ENCODE measurements around the gene RBM14.

RBM14 gene

DNA sequence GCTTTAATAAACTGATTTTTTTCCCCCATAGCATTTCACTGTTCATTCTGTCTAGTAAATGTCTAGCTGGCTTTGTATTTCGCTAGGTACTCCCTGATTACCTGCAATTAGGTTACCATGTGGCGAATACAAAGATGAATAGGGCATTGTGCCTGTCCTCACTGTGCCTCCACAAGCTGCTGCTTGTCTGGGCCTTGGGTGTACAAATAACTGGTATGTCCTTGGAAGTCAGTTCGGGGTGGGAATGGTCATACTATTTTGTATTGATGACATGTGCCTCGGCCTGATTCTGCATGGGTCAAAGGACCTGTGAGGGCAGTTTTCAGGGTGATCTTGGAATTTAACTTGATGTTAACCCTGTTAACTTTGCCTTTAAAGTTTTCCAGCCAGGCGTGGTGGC, 33.5 kb downstream of the RBM14 start:
- H3K27me3 ChIP-seq (ENCODE audit: control insufficient read depth in 1 of 2, insufficient read depth in 2 of 2, low read length in 2 of 2), result no peaks in the 10 kb centered on the region
- no peak overlapping the region for H3K4me3 ChIP-seq (ENCODE audit: low read depth in 1 of 2, low read length in 2 of 2)
- no peak overlapping the region for H3K9ac ChIP-seq (ENCODE audit: low read depth in 1 of 2, low read length in 2 of 2)
- H3K36me3 ChIP-seq (ENCODE audit: control insufficient read depth in 1 of 2, insufficient read depth in 2 of 2, low read length in 2 of 2), result peaks cover 33 to 56% of the 10 kb centered on the region in 2 donors
- H3K4me1 ChIP-seq (ENCODE audit: control insufficient read depth in 1 of 2, insufficient read depth in 2 of 2, low read length in 2 of 2), result peaks cover 5% of the 10 kb centered on the region in 2 donors
- no peaks in the 10 kb centered on the region for H3K9me3 ChIP-seq (ENCODE audit: control insufficient read depth in 1 of 2, low read length in 2 of 2)
- no peak overlapping the region for H3K27ac ChIP-seq (ENCODE audit: low read depth, low read length)

DNA sequence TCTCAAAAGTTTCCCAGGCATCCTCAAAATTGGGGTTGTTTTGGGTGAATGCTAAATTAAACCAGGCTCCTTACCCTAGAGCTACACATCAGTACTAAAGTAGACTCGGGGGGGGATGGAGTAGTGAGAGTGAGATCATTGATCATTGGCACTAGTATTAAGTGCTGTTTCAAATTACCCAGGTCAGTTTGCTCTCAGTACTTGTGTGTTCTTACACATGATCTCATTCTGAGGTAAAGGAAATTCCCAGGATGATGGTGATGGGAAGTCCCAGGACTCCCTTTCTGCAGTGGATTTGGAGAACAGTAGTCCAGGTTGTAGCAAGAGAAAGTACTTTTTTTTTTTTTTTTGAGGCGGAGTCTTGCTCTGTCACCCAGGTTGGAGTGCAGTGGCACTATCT, 34.6 kb downstream of the RBM14 start:
- H3K9me3 ChIP-seq (ENCODE audit: control insufficient read depth in 1 of 2, low read length in 2 of 2), result no peaks in the 10 kb centered on the region
- H3K27ac ChIP-seq (ENCODE audit: low read depth, low read length), result no peak overlapping the region
- H3K4me1 ChIP-seq (ENCODE audit: control insufficient read depth in 1 of 2, insufficient read depth in 2 of 2, low read length in 2 of 2), result no peaks in the 10 kb centered on the region
- no peak overlapping the region for H3K4me3 ChIP-seq (ENCODE audit: low read depth in 1 of 2, low read length in 2 of 2)
- H3K36me3 ChIP-seq (ENCODE audit: control insufficient read depth in 1 of 2, insufficient read depth in 2 of 2, low read length in 2 of 2), result peaks cover 24 to 45% of the 10 kb centered on the region in 2 donors
- H3K27me3 ChIP-seq (ENCODE audit: control insufficient read depth in 1 of 2, insufficient read depth in 2 of 2, low read length in 2 of 2), result no peaks in the 10 kb centered on the region
- H3K9ac ChIP-seq (ENCODE audit: low read depth in 1 of 2, low read length in 2 of 2), result no peak overlapping the region

DNA sequence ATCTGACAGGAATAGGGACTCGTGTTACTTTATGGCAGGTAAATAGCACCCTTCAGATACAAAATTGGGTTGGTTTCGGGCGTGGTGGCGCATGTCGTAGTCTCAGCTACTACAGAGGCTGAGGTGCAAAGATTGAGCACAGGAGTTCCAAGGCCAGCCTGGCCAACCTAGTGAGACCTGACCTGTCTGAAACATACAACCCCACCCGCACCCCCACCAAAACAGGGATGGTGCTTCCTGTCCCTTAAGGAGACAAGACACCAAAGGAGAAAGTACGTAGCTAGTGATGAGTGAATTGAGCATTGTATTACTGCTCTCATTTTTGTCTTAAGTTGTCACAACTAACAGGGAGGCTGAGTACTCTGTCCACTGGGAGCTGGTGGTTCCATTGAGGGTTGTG, 36.2 kb downstream of the RBM14 start:
- Histone ChIP-seq H3K36me3 (ENCODE audit: control insufficient read depth in 1 of 2, insufficient read depth in 2 of 2, low read length in 2 of 2) (peaks cover 9 to 32% of the 10 kb centered on the region in 2 donors), H3K4me1 (ENCODE audit: control insufficient read depth in 1 of 2, insufficient read depth in 2 of 2, low read length in 2 of 2) (no peaks in the 10 kb centered on the region), H3K27me3 (ENCODE audit: control insufficient read depth in 1 of 2, insufficient read depth in 2 of 2, low read length in 2 of 2) (no peaks in the 10 kb centered on the region), H3K9ac (ENCODE audit: low read depth in 1 of 2, low read length in 2 of 2) (no peak overlapping the region), H3K9me3 (ENCODE audit: control insufficient read depth in 1 of 2, low read length in 2 of 2) (no peaks in the 10 kb centered on the region), H3K27ac (ENCODE audit: low read depth, low read length) (no peak overlapping the region), H3K4me3 (ENCODE audit: low read depth in 1 of 2, low read length in 2 of 2) (no peak overlapping the region)

DNA sequence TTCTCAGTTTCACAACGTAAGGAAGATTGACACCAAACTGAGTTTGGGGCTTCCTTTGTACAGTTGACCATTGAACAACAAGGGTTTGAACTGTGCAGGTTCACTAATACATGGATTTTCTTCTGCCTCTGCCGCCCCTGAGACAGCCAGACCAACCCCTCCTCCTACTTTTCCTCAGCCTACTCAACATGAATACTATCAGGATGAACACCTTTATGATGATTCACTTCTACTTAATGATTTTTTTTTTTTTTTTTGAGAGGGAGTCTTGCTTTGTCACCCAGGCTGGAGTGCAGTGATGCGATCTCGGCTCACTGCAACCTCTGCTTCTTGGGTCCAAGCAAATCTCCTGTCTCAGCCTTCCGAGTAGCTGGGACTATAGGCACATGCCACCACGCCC, 36.7 kb downstream of the RBM14 start:
- H3K9ac ChIP-seq (ENCODE audit: low read depth in 1 of 2, low read length in 2 of 2), result no peak overlapping the region
- H3K36me3 ChIP-seq (ENCODE audit: control insufficient read depth in 1 of 2, insufficient read depth in 2 of 2, low read length in 2 of 2), result peaks cover 9 to 32% of the 10 kb centered on the region in 2 donors
- no peaks in the 10 kb centered on the region for H3K9me3 ChIP-seq (ENCODE audit: control insufficient read depth in 1 of 2, low read length in 2 of 2)
- H3K4me3 ChIP-seq (ENCODE audit: low read depth in 1 of 2, low read length in 2 of 2), result no peak overlapping the region
- no peaks in the 10 kb centered on the region for H3K27me3 ChIP-seq (ENCODE audit: control insufficient read depth in 1 of 2, insufficient read depth in 2 of 2, low read length in 2 of 2)
- H3K4me1 ChIP-seq (ENCODE audit: control insufficient read depth in 1 of 2, insufficient read depth in 2 of 2, low read length in 2 of 2), result no peaks in the 10 kb centered on the region
- H3K27ac ChIP-seq (ENCODE audit: low read depth, low read length), result no peak overlapping the region

DNA sequence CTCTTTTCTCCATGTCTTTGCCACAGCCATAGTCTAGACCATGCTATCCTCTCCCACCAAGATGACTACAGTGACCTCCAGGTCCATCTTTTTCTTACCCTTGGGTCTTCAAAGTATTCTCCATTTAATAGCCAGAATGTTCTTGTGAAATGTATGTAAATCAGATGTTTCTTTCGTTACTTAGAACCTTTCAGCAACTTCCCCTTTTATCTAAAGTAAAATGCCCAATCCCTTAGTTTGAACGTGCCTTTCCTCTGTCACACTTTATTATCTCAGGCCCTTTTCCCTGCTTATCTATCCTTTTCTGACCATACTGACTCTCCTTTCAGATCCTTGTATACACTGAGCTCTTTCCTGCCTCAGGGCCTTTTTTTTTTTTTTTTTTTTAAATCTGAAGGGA, 43.3 kb downstream of the RBM14 start:
- no peaks in the 10 kb centered on the region for H3K27me3 ChIP-seq (ENCODE audit: control insufficient read depth in 1 of 2, insufficient read depth in 2 of 2, low read length in 2 of 2)
- no peak overlapping the region for H3K9ac ChIP-seq (ENCODE audit: low read depth in 1 of 2, low read length in 2 of 2)
- H3K4me1 ChIP-seq (ENCODE audit: control insufficient read depth in 1 of 2, insufficient read depth in 2 of 2, low read length in 2 of 2), result no peaks in the 10 kb centered on the region
- H3K4me3 ChIP-seq (ENCODE audit: low read depth in 1 of 2, low read length in 2 of 2), result no peak overlapping the region
- no peaks in the 10 kb centered on the region for H3K9me3 ChIP-seq (ENCODE audit: control insufficient read depth in 1 of 2, low read length in 2 of 2)
- peaks cover 11% of the 10 kb centered on the region in 2 donors for H3K36me3 ChIP-seq (ENCODE audit: control insufficient read depth in 1 of 2, insufficient read depth in 2 of 2, low read length in 2 of 2)
- H3K27ac ChIP-seq (ENCODE audit: low read depth, low read length), result no peak overlapping the region

DNA sequence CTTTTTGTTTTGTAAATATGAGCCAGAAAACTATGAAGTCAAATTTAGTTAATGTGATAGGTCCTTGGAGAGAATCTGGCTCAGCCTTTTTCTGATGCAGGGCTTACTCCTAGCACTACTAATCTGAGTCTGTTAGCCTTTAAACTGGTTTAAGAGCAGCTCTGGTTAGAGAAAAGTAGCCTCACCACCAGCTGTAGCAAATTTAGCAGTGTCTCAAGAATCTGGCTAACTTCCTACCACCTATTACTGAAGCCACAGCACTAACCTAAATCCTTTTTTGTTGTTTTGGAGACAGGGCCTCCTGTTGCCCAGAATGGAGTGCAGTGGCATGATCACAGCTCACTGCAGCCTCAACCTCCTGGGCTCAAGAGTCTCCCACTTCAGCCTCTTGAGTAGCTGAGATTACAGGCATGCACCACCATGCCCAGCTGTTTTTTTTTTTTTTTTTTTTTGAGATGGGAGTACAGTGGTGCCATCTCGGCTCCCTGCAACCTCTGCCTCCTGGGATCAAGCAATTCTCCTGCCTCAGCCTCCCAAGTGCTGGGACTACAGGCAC, 47.4 kb downstream of the RBM14 start:
- Histone ChIP-seq H3K9me3 (ENCODE audit: control insufficient read depth in 1 of 2, low read length in 2 of 2) (no peaks in the 10 kb centered on the region), H3K4me3 (ENCODE audit: low read depth in 1 of 2, low read length in 2 of 2) (no peak overlapping the region), H3K27ac (ENCODE audit: low read depth, low read length) (no peak overlapping the region), H3K9ac (ENCODE audit: low read depth in 1 of 2, low read length in 2 of 2) (no peak overlapping the region), H3K27me3 (ENCODE audit: control insufficient read depth in 1 of 2, insufficient read depth in 2 of 2, low read length in 2 of 2) (no peaks in the 10 kb centered on the region), H3K4me1 (ENCODE audit: control insufficient read depth in 1 of 2, insufficient read depth in 2 of 2, low read length in 2 of 2) (no peaks in the 10 kb centered on the region), H3K36me3 (ENCODE audit: control insufficient read depth in 1 of 2, insufficient read depth in 2 of 2, low read length in 2 of 2) (peaks cover 32 to 47% of the 10 kb centered on the region in 2 donors)

DNA sequence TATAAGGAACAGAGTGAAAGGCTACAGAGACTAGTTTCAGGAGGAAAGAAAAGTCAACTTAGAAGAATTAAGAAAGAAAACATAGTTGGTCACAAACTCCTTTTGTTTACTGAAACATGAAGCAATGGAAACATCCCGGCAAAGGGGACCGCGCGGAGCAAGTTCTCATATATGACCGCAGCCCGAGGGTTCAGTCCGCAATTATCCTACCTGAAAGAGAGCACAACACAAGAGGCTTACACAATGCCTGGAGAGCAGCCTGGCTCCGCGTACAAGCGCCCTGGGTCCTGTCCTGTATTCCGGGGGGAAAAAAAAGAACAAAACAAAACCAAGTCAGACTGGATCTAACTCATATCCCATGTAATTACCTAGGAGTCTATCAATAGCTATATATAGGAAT, 48.9 kb downstream of the RBM14 start:
- no peaks in the 10 kb centered on the region for H3K27me3 ChIP-seq (ENCODE audit: control insufficient read depth in 1 of 2, insufficient read depth in 2 of 2, low read length in 2 of 2)
- H3K4me1 ChIP-seq (ENCODE audit: control insufficient read depth in 1 of 2, insufficient read depth in 2 of 2, low read length in 2 of 2), result no peaks in the 10 kb centered on the region
- no peaks in the 10 kb centered on the region for H3K9me3 ChIP-seq (ENCODE audit: control insufficient read depth in 1 of 2, low read length in 2 of 2)
- H3K4me3 ChIP-seq (ENCODE audit: low read depth in 1 of 2, low read length in 2 of 2), result no peak overlapping the region
- H3K27ac ChIP-seq (ENCODE audit: low read depth, low read length), result no peak overlapping the region
- peaks cover 32 to 51% of the 10 kb centered on the region in 2 donors for H3K36me3 ChIP-seq (ENCODE audit: control insufficient read depth in 1 of 2, insufficient read depth in 2 of 2, low read length in 2 of 2)
- H3K9ac ChIP-seq (ENCODE audit: low read depth in 1 of 2, low read length in 2 of 2), result no peak overlapping the region

DNA sequence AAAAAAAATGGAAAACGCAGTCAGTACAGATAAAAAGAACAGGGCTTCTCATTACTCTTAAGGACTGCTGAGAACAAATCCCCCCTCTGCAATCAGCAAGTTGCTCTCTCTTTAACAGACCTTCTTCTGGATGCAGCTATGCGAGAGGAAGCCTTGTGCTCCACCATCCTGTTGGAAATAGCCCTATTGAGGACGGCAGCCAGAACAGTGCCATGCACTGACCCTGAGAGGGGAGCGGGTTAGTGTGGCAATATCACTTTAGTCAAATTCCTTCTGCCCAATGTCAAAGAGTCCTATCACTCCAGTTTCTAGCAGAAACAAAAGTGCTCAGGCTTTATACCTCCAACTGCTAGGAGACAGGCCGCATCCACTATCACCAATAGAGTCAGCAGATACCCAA, 54.4 kb downstream of the RBM14 start:
- no peak overlapping the region for H3K9ac ChIP-seq (ENCODE audit: low read depth in 1 of 2, low read length in 2 of 2)
- H3K27me3 ChIP-seq (ENCODE audit: control insufficient read depth in 1 of 2, insufficient read depth in 2 of 2, low read length in 2 of 2), result no peaks in the 10 kb centered on the region
- peaks cover 16 to 34% of the 10 kb centered on the region in 2 donors for H3K36me3 ChIP-seq (ENCODE audit: control insufficient read depth in 1 of 2, insufficient read depth in 2 of 2, low read length in 2 of 2)
- peaks cover 10 to 12% of the 10 kb centered on the region in 2 donors for H3K4me1 ChIP-seq (ENCODE audit: control insufficient read depth in 1 of 2, insufficient read depth in 2 of 2, low read length in 2 of 2)
- no peak overlapping the region for H3K4me3 ChIP-seq (ENCODE audit: low read depth in 1 of 2, low read length in 2 of 2)
- no peaks in the 10 kb centered on the region for H3K9me3 ChIP-seq (ENCODE audit: control insufficient read depth in 1 of 2, low read length in 2 of 2)
- no peak overlapping the region for H3K27ac ChIP-seq (ENCODE audit: low read depth, low read length)

DNA sequence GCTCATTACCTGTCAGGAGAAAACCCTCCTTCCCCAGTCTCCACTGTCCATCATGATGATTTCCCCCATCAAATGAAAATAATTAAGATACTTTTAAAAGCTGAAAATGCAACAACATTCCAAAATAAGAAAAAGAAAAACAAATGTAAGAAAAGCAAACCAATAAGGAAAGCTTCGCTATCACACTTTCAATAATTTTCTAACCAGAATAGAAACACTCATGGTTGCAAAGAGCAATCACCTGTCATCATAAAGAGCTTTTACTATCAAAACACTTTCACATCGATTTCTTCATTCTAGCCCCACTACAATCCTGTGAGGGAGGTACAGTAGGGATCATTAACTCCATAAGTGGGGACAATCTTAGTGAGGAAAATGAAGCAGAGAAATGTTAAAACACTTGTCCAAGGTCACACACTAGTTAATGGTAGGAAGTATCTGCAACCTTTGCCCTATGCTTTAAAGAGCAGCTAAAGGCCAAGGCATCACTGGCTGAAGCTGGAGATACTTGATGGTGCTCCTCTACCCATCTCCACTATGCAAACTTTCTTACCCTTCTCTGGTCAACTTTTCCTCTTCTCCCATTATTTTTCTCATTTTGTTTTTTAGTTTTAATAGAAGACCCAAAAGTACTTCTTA, 58.7 kb downstream of the RBM14 start:
- H3K4me3 ChIP-seq (ENCODE audit: low read depth in 1 of 2, low read length in 2 of 2), result no peak overlapping the region
- no peaks in the 10 kb centered on the region for H3K27me3 ChIP-seq (ENCODE audit: control insufficient read depth in 1 of 2, insufficient read depth in 2 of 2, low read length in 2 of 2)
- no peaks in the 10 kb centered on the region for H3K36me3 ChIP-seq (ENCODE audit: control insufficient read depth in 1 of 2, insufficient read depth in 2 of 2, low read length in 2 of 2)
- H3K9ac ChIP-seq (ENCODE audit: low read depth in 1 of 2, low read length in 2 of 2), result no peak overlapping the region
- no peaks in the 10 kb centered on the region for H3K9me3 ChIP-seq (ENCODE audit: control insufficient read depth in 1 of 2, low read length in 2 of 2)
- peaks cover 19 to 30% of the 10 kb centered on the region in 2 donors for H3K4me1 ChIP-seq (ENCODE audit: control insufficient read depth in 1 of 2, insufficient read depth in 2 of 2, low read length in 2 of 2)
- no peak overlapping the region for H3K27ac ChIP-seq (ENCODE audit: low read depth, low read length)

DNA sequence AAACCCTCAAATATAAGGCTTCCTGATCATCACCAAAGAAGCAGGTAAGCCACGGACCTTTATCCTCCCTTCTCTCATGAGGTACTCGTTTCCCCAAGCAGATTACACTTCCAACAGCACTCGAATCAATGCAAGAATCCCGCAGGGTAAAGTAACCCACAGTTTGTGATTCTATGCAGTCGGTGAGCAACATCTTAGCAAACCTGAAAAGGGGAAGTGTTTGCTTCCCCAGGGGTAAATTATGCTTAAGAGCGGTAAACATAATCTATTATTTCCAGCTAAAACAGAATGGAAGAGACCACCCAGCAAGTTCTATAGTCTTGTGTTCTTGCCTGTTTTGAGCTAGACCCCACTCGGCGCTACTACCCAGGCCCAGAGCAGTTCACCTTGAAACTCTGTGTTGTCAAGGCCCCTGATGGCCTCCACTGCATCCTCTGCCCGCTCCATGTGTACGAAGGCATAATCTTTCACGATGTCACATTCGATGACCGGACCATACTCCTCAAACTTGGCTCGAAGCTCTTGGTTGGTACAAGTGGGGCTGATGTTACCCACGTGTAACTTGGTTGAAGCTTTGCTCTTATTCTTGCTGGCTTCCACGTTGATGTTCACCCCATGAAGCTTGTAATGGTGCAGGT, 60.0 kb downstream of the RBM14 start:
- Histone ChIP-seq H3K36me3 (ENCODE audit: control insufficient read depth in 1 of 2, insufficient read depth in 2 of 2, low read length in 2 of 2) (no peaks in the 10 kb centered on the region), H3K4me1 (ENCODE audit: control insufficient read depth in 1 of 2, insufficient read depth in 2 of 2, low read length in 2 of 2) (peaks cover 19 to 30% of the 10 kb centered on the region in 2 donors), H3K27me3 (ENCODE audit: control insufficient read depth in 1 of 2, insufficient read depth in 2 of 2, low read length in 2 of 2) (no peaks in the 10 kb centered on the region), H3K9ac (ENCODE audit: low read depth in 1 of 2, low read length in 2 of 2) (no peak overlapping the region), H3K9me3 (ENCODE audit: control insufficient read depth in 1 of 2, low read length in 2 of 2) (no peaks in the 10 kb centered on the region), H3K4me3 (ENCODE audit: low read depth in 1 of 2, low read length in 2 of 2) (peak overlapping the region; percentile 84 to 95), H3K27ac (ENCODE audit: low read depth, low read length) (no peak overlapping the region)
